HG03175 (cell line): Measurements from ENCODE around the gene GLI1.
"Not testable (repeated sequence)": the region's sequence is repeated elsewhere in the genome, so short reads cannot be mapped to it uniquely, and the experiment has no call there.

ENCODE experiments used
- ATAC-seq: cut with Tn5 transposase; IDR thresholded peaks from one replicate; pipeline ENCODE4 v1.9.1; 2021; ENCODE audit warnings: mild to moderate bottlenecking, moderate library complexity; ENCODE audit not compliant: unreplicated experiment

The GLI1 gene

GRCh38 chr12:57475271-57476161 lies 15.9 kb downstream of the GLI1 start:
- no peak for ATAC-seq

- peak; percentile 42 for ATAC-seq
Measured at GRCh38 chr12:57476162-57476992, 16.8 kb downstream of the GLI1 start.

- no peak for ATAC-seq
Measured at GRCh38 chr12:57476993-57477709, 17.6 kb downstream of the GLI1 start.

- ATAC-seq = peak; percentile 43
Measured at GRCh38 chr12:57477710-57478681, 18.4 kb downstream of the GLI1 start.

- ATAC-seq = no peak
Measured at GRCh38 chr12:57479043-57479375, 19.4 kb downstream of the GLI1 start.

- ATAC-seq = peak; percentile 54
Measured at GRCh38 chr12:57479376-57480115, 20.0 kb downstream of the GLI1 start, which contains the start of gene ARHGAP9. ARHGAP9 (minus strand) TSS chr12:57479866; CDS start chr12:57479406, 460 bp downstream.

- no peak for ATAC-seq
Measured at GRCh38 chr12:57481671-57482070, 22.1 kb downstream of the GLI1 start.

GRCh38 chr12:57483466-57483865 lies 23.9 kb downstream of the GLI1 start:
- ATAC-seq = no peak

GRCh38 chr12:57485695-57486094 lies 26.1 kb downstream of the GLI1 start:
- ATAC-seq = no peak

GRCh38 chr12:57487055-57487596 lies 27.5 kb downstream of the GLI1 start:
- ATAC-seq = no peak

GRCh38 chr12:57487597-57488401 lies 28.2 kb downstream of the GLI1 start, which contains the start of gene MARS1:
MARS1 (plus strand) TSS chr12:57488068; CDS start chr12:57488091, 23 bp downstream.
- peak; percentile 98 for ATAC-seq

GRCh38 chr12:57488402-57489156 lies 29.0 kb downstream of the GLI1 start:
- no peak for ATAC-seq

- no peak for ATAC-seq
Measured at GRCh38 chr12:57489157-57489641, 29.6 kb downstream of the GLI1 start.

GRCh38 chr12:57490126-57490525 lies 30.5 kb downstream of the GLI1 start:
- no peak for ATAC-seq

GRCh38 chr12:57491393-57492280 lies 32.1 kb downstream of the GLI1 start:
- ATAC-seq = no peak

GRCh38 chr12:57495051-57495701 lies 35.6 kb downstream of the GLI1 start:
- not testable (repeated sequence) for ATAC-seq
